Breast epithelium (tissue), 3 donors: Measurements from ENCODE around the gene UBE2U.

Experiments used
- POLR2A ChIP-seq: fragments of 450-650 bp; IDR thresholded peaks from one replicate; pipeline ENCODE4 v1.6.1; 2016; ENCODE audit warnings: antibody characterized with exemption, mild to moderate bottlenecking, moderate library complexity
- TF ChIP-seq, protein P1 (sequence below), 3 donors: fragments of 450-650 bp; IDR thresholded peaks; one replicate each; pipeline ENCODE4 v1.5.1; 2016 to 2017; ENCODE audit warnings: antibody characterized with exemption in 3 of 3, mild to moderate bottlenecking in 3 of 3, moderate library complexity in 3 of 3

DNA sequence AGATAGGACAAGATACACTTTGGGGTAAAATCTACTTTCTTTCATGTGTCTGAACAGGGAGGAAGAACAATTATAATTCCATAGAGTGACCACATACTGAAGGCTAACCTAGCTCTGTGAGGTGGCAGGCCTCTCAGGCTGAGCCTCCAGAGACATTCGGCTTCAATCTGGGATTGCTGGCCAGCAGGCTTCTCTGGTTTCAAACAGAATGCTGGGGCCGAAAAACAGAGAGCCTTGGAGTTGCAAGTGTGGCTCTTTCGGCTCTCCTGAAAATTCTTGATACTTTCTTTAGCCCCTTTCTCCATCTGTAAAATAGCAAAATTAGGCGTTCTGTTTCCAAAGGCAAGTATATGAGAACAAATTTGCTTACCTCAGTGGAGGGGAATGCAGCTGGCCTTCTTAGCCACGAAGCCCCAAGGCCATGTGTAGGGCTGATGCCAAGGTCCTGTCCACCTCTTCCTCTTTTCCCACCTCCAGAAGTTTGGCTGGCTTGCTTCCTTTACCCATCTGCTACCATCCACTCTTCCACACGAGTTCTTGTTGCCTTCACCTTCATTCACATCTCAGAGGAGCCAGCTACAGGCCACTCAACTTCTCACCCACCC lies 30.0 kb upstream of the UBE2U start:
- TF ChIP-seq, protein P1, sequence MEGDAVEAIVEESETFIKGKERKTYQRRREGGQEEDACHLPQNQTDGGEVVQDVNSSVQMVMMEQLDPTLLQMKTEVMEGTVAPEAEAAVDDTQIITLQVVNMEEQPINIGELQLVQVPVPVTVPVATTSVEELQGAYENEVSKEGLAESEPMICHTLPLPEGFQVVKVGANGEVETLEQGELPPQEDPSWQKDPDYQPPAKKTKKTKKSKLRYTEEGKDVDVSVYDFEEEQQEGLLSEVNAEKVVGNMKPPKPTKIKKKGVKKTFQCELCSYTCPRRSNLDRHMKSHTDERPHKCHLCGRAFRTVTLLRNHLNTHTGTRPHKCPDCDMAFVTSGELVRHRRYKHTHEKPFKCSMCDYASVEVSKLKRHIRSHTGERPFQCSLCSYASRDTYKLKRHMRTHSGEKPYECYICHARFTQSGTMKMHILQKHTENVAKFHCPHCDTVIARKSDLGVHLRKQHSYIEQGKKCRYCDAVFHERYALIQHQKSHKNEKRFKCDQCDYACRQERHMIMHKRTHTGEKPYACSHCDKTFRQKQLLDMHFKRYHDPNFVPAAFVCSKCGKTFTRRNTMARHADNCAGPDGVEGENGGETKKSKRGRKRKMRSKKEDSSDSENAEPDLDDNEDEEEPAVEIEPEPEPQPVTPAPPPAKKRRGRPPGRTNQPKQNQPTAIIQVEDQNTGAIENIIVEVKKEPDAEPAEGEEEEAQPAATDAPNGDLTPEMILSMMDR (IDR thresholded peaks at IDR 0.05): no peak
- no peak for TF ChIP-seq POLR2A
